Inferior parietal cortex (tissue), 1 donor: ENCODE results near the gene PDRG1.

Experiments
- DNase-seq: peaks from one replicate; pipeline ENCODE4 v3.0.0-alpha.2; 2016; ENCODE audit errors: extremely low spot score

PDRG1 gene

GRCh38 chr20:31951530-31952453, at the start of gene PDRG1:
TSS of gene PDRG1 (minus strand) at chr20:31952046. CDS start at chr20:31951961, 85 bp downstream.
- peak; percentile 96 for DNase-seq

- no peak for DNase-seq
Observed at GRCh38 chr20:31998246-31998645, 46.4 kb upstream of the PDRG1 start.

GRCh38 chr20:31996996-31997395, 45.1 kb upstream of the PDRG1 start:
- no peak for DNase-seq

GRCh38 chr20:31992086-31992485, 40.2 kb upstream of the PDRG1 start:
- DNase-seq = no peak

- no peak for DNase-seq
Observed at GRCh38 chr20:31991339-31991705, 39.5 kb upstream of the PDRG1 start.

- no peak for DNase-seq
Observed at GRCh38 chr20:31990641-31991338, 38.9 kb upstream of the PDRG1 start.

GRCh38 chr20:31989030-31989645, 37.3 kb upstream of the PDRG1 start:
- DNase-seq = no peak

- DNase-seq = no peak
Observed at GRCh38 chr20:31988430-31989015, 36.7 kb upstream of the PDRG1 start.

- DNase-seq = no peak
Observed at GRCh38 chr20:31987744-31988143, 35.9 kb upstream of the PDRG1 start.

- no peak for DNase-seq
Observed at GRCh38 chr20:31984981-31985471, 33.2 kb upstream of the PDRG1 start.

- DNase-seq = no peak
Observed at GRCh38 chr20:31981784-31982183, 29.9 kb upstream of the PDRG1 start.

- DNase-seq = no peak
Observed at GRCh38 chr20:31979713-31980426, 28.0 kb upstream of the PDRG1 start.

- no peak for DNase-seq
Observed at GRCh38 chr20:31977080-31977479, 25.2 kb upstream of the PDRG1 start.

GRCh38 chr20:31975874-31976273, 24.0 kb upstream of the PDRG1 start:
- no peak for DNase-seq

GRCh38 chr20:31974951-31975487, 23.2 kb upstream of the PDRG1 start:
- DNase-seq = no peak

- DNase-seq = no peak
Observed at GRCh38 chr20:31974296-31974695, 22.4 kb upstream of the PDRG1 start.

- no peak for DNase-seq
Observed at GRCh38 chr20:31972471-31973021, 20.7 kb upstream of the PDRG1 start.

GRCh38 chr20:31969991-31970390, 18.1 kb upstream of the PDRG1 start:
- no peak for DNase-seq

GRCh38 chr20:31968291-31969126, 16.7 kb upstream of the PDRG1 start:
- peak; percentile 66 for DNase-seq

- no peak for DNase-seq
Observed at GRCh38 chr20:31967830-31968249, 16.0 kb upstream of the PDRG1 start, which contains the start of gene XKR7. TSS of gene XKR7 (plus strand) at chr20:31968151. CDS start at chr20:31968176, 25 bp downstream.
